22Rv1 (cell line): Measurements from ENCODE around the gene MALAT1.
A peak's percentile ranks its signal among the peaks of the same experiment; 100 is the strongest.

Experiments
- H3K27ac ChIP-seq: fragments of 450-650 bp; 2 replicates; pipeline ENCODE4 v1.5.1; 2017
- CTCF ChIP-seq: fragments of 450-650 bp; IDR thresholded peaks from 2 replicates; pipeline ENCODE4 v1.5.1; 2017; ENCODE audit warnings: mild to moderate bottlenecking
- ZFX ChIP-seq: fragments of 450-650 bp; IDR thresholded peaks from 2 replicates; pipeline ENCODE4 v1.6.1; 2017; ENCODE audit warnings: antibody characterized with exemption, borderline replicate concordance

MALAT1 gene

GRCh38 chr11:65546217-65546958 is 47.5 kb downstream of the MALAT1 start:
- H3K27ac ChIP-seq = peak overlapping the region; percentile 77
- TF ChIP-seq ZFX = no peak
- no peak for TF ChIP-seq CTCF

- H3K27ac ChIP-seq = no peak overlapping the region
- TF ChIP-seq ZFX (no peak), CTCF (no peak)
Observed at GRCh38 chr11:65547446-65548125, 48.7 kb downstream of the MALAT1 start.

GRCh38 chr11:65548395-65548794 is 49.5 kb downstream of the MALAT1 start:
- H3K27ac ChIP-seq = no peak overlapping the region
- TF ChIP-seq ZFX = no peak
- TF ChIP-seq CTCF = no peak

GRCh38 chr11:65549096-65549495 is 50.3 kb downstream of the MALAT1 start:
- H3K27ac ChIP-seq = no peak overlapping the region
- TF ChIP-seq CTCF (no peak), ZFX (no peak)

GRCh38 chr11:65551572-65552387 is 52.9 kb downstream of the MALAT1 start:
- TF ChIP-seq ZFX = no peak
- TF ChIP-seq CTCF = peak; percentile 65
- H3K27ac ChIP-seq = peak overlapping the region; percentile 61

GRCh38 chr11:65552388-65552951 is 53.6 kb downstream of the MALAT1 start:
- TF ChIP-seq ZFX (no peak), CTCF (peak; percentile 22; the same call in 1 of the 2 replicates)
- H3K27ac ChIP-seq = no peak overlapping the region
